NOMO-1 treated with dmso at 0.1 percent for 144 hours (cell line): Measurements from ENCODE around the gene STAU1.
"Not testable (repeated sequence)": the region's sequence is repeated elsewhere in the genome, so short reads cannot be mapped to it uniquely, and the experiment has no call there.

Experiments
- DNase-seq: peaks from one replicate; lab custom pipeline; 2025; ENCODE audit not compliant: unreplicated experiment; lab: John Stamatoyannopoulos, UW

Gene STAU1

GRCh38 chr20:49207076-49207475 is 18.9 kb upstream of the STAU1 start:
- DNase-seq, result no peak

- DNase-seq, result no peak
Observed at GRCh38 chr20:49203746-49204145, 15.6 kb upstream of the STAU1 start.

- DNase-seq, result no peak
Observed at GRCh38 chr20:49203011-49203410, 14.9 kb upstream of the STAU1 start.

GRCh38 chr20:49199729-49200293 is 11.7 kb upstream of the STAU1 start:
- no peak for DNase-seq

- DNase-seq, result not testable (repeated sequence)
Observed at GRCh38 chr20:49192944-49193518, 4.9 kb upstream of the STAU1 start.

GRCh38 chr20:49187330-49187850 is 744 bp downstream of the STAU1 start:
- DNase-seq, result no peak

- DNase-seq, result peak; percentile 45
Observed at GRCh38 chr20:49186535-49187329, 1.4 kb downstream of the STAU1 start.

GRCh38 chr20:49185071-49185761 is 2.9 kb downstream of the STAU1 start:
- no peak for DNase-seq

GRCh38 chr20:49184691-49185070 is 3.5 kb downstream of the STAU1 start:
- no peak for DNase-seq

GRCh38 chr20:49184084-49184501 is 4.0 kb downstream of the STAU1 start:
- DNase-seq, result not testable (repeated sequence)

- no peak for DNase-seq
Observed at GRCh38 chr20:49183444-49183843, 4.7 kb downstream of the STAU1 start.

GRCh38 chr20:49181265-49181877 is 6.8 kb downstream of the STAU1 start:
- DNase-seq, result no peak

GRCh38 chr20:49179368-49180277 is 8.5 kb downstream of the STAU1 start:
- DNase-seq, result no peak

GRCh38 chr20:49174183-49174582 is 14.0 kb downstream of the STAU1 start:
- no peak for DNase-seq

GRCh38 chr20:49172413-49172812 is 15.7 kb downstream of the STAU1 start:
- no peak for DNase-seq

GRCh38 chr20:49171909-49172308 is 16.2 kb downstream of the STAU1 start:
- DNase-seq, result no peak

- DNase-seq, result no peak
Observed at GRCh38 chr20:49170714-49171113, 17.4 kb downstream of the STAU1 start.

- no peak for DNase-seq
Observed at GRCh38 chr20:49169547-49169946, 18.6 kb downstream of the STAU1 start.

GRCh38 chr20:49168864-49169263 is 19.3 kb downstream of the STAU1 start:
- DNase-seq, result not testable (repeated sequence)
